ENCODE data around the gene KLHDC7B.
"Not testable (repeated sequence)": the region's sequence is repeated elsewhere in the genome, so short reads cannot be mapped to it uniquely, and the experiment has no call there.

KLHDC7B gene

GRCh38 chr22:50529897-50530579, 15.7 kb upstream of the KLHDC7B start, which contains the start of gene TYMP:
Gene TYMP (minus strand): TSS chr22:50530012. CDS start chr22:50529709, 303 bp downstream.
- peak; percentile 39 to 70 for DNase-seq (ENCODE audit: low read depth in 2 of 2)

GRCh38 chr22:50530580-50530876, 15.2 kb upstream of the KLHDC7B start:
- no peak for DNase-seq (ENCODE audit: low read depth in 2 of 2)

- peak; percentile 74 to 79 for DNase-seq (ENCODE audit: low read depth in 2 of 2)
These were observed 14.7 kb upstream of the KLHDC7B start for GRCh38 chr22:50530877-50531545.

- DNase-seq (ENCODE audit: low read depth in 2 of 2): peak; percentile 56 to 68
These were observed 14.1 kb upstream of the KLHDC7B start for GRCh38 chr22:50531546-50531961.

DNA sequence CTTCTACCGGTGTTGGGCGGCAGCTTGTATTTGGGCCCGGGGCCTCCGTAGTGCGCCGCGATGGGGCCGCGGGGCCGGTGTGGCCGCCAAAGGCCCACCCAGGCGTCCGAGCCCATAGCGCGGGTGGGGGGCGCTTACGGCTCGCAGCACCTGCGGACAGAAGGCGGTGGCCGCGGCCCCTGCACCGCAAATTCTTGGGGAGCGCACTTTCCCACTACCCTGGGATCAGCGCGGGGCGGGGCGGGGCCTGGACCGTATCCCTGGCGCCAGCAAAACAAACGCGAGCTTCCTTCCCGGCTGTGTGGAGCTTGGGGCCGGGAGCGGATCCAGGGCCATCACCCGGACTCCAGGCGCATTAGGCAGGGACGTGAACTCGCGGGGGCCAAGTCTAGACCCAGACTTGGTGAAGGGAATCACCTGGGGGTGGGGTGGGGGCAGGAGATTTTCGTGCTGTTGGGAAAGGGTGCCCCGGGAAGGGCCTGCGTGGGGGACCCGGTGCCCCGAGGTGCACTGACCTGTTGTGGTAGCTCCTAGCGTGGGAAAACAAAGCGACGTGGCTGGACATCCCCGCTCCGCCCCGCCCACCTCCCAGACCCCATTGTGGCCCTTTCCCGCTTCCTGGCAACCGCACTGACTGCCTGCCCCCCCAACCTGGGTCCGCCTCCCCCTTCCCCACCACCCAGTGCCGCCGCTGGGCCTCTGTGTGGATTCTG, 13.6 kb upstream of the KLHDC7B start:
- DNase-seq (ENCODE audit: low read depth in 2 of 2): no peak

GRCh38 chr22:50532824-50533796, 12.6 kb upstream of the KLHDC7B start:
- DNase-seq (ENCODE audit: low read depth in 2 of 2): no peak

DNA sequence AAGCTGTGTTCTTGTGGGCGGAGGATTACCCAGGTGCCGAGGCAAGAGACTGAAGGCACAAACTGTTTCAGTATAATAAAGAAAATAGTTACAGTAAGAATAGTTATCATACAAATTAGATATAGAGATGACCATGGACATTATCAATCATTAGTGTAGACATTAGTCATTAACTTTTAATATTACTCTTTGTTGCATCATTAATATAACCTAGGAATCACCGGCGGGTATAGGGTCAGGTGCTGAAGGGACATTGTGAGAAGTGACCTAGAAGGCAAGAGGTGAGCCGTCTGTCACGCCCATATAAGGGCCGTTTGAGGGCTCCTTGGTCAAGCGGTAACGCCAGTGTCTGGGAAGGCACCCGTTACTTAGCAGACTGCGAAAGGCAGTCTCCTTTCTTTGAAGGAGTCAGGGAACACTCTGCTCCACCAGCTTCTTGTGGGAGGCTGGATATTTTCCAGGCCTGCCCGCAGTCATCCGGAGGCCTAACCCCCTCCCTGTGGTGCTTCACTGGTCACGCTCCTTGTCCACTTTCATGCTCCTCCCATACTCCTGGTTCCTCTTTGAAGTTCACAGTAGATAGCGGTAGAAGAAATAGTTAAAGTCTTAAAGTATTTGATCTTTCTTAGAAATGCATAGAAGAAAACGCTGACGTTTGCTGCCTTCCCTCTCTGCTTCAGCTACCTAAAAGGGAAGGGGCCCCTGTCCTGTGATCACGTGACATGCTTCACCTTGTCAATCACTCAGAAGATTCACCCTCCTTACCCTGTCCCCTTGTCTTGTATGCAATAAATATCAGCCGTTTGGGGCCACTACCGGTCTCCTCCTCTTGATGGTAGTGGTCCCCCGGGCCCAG, 11.6 kb upstream of the KLHDC7B start:
- not testable (repeated sequence) for DNase-seq (ENCODE audit: low read depth in 2 of 2)

- DNase-seq (ENCODE audit: low read depth in 2 of 2): no peak
These were observed 10.6 kb upstream of the KLHDC7B start for GRCh38 chr22:50535113-50535512.

DNA sequence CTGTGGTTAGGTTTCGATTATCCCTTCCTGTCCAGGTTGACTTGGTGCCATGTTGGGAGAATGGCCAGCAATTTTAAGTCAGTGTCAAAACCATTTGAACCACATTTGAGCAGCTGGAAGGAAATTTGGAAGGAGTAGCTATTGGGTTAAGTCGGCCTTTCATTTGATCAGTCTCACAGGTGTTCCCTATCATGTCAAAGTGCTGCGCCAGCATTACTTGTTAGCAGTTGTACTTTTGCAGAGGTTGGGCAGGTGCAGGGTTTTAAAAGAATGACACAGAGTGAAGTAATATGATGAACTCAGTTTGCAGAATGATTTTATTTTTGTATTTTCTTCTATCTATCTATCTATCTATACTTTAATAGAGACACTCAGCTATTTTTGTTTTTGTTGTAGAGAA, 9.5 kb upstream of the KLHDC7B start:
- DNase-seq (ENCODE audit: low read depth in 2 of 2): no peak

DNA sequence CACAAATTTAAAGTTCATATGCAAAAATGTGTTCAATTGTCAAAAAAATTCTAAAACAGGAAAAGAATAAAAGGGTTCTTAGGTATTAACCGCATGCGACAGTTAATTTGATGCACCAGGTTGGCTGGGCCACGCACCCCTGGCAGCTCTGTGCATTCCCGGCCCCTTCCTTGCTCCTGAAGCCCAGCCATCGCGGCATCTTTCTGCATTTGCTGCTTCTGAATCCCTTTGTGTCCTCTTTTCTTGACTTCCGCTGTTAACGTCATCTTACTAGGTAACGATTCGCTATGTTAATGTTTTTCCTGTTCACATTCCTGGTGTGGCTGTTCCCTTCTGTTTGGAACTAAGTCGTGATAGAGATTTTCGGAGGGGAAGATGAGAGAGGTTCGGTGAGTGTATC, 7.9 kb upstream of the KLHDC7B start:
- DNase-seq (ENCODE audit: low read depth in 2 of 2): no peak

DNA sequence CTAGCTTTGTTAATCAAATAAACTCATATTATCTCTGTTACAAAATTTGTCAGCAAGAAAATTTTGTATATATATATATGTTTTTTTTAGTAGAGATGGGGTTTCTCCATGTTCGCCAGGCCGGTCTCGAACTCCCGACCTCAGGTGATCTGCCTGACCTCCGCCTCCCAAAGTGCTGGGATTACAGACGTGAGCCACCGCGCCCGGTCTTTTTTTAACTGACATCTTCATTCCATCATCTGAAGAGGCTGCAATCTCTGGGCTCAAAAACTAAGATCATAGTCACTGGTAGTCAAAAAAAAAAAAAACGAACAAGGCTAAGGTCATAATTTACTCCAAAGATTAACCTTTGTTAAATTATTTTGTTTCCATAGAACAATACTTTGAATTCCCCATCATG, 5.3 kb upstream of the KLHDC7B start:
- no peak for DNase-seq (ENCODE audit: low read depth in 2 of 2)

- DNase-seq (ENCODE audit: low read depth in 2 of 2): not testable (repeated sequence)
These were observed 4.1 kb upstream of the KLHDC7B start for GRCh38 chr22:50541667-50542026.

DNA sequence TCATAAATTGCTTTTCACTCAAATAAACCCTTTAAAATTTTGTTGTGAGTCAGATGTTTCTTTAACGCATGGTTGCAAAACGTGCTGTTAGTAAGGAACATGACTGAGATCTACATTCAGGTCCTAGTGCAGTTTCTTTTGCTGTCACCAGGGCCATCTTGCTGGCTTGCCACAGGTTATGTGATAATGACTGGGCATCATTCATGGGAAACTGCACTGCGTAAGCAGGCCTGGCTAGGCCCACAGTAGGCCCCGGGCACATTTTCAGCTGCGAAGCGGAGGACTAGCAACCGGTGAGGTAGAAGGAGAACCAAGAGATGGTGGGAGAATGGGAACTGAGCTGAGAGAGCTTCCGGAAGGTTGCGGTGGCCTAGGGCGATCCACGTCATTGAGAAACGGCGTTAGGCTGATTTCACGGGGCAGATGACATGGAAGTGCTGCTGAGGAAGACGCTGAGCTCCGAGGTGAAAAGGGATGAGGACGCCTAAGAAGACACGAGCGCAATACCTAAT, 3.2 kb upstream of the KLHDC7B start:
- DNase-seq (ENCODE audit: low read depth in 2 of 2): no peak

GRCh38 chr22:50544078-50544745, 1.5 kb upstream of the KLHDC7B start:
- peak; percentile 64 to 82 for DNase-seq (ENCODE audit: low read depth in 2 of 2)

GRCh38 chr22:50544746-50545253, 899 bp upstream of the KLHDC7B start:
- no peak for DNase-seq (ENCODE audit: low read depth in 2 of 2)

DNA sequence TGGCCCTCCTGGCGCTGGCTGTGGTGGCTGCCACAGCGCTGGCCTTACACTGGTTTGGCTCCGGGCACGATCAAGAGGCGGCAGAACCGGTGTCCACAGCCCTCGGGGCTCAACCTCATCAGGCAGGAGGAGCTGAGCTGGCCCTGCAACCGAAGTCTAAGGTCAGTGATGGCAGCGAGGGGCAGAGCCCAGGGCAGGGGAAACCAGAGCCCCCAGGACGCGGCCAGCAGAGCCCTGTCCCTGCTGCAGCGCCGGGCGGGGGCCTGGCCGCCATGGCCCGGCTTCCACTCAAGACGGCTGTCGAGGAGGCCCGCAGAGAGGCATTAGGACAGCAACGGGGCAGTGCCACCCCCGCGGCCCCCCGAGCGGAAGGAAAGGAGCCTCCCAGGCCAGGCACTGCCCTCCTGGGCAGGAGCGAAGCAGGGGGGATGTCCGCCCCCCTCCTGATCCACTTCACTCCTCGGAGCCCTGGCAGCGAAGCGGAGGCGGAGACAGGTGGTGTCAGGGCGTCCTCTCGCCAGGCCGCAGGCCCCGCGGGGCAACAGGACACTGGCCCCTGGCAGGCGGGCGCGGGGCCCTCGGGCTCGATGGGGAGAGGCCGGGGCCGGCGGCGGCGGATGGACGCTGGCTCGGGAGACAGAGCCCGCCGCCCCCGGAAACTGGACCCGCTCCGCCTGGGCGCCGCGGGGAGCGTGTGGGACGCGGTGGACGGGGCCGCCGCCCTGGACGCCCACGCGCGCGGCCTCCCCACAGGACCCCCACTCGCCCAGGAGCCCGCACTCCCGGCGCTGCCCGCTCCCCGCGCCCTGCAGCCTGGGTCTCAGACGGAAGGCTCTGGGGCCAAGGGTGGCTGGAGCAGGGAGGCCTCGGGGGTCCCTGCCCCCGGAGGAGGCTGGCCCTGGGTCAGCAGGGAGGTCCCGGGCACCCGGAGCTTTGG, 895 bp downstream of the KLHDC7B start:
- no peak for DNase-seq (ENCODE audit: low read depth in 2 of 2)

GRCh38 chr22:50547263-50547985, 1.7 kb downstream of the KLHDC7B start:
- no peak for DNase-seq (ENCODE audit: low read depth in 2 of 2)

Data from stimulated activated CD8-positive, alpha-beta memory T cell treated with anti-CD3 and anti-CD28 coated beads, Interleukin-7, amount 100 ng/mL, for 4 hours (primary cell).